Neural progenitor cell (in vitro differentiated cells): ENCODE measurements around the gene TMEM229A.

Experiments used
- CTCF ChIP-seq: fragments of 200-600 bp; sonication (generic); IDR thresholded peaks from 2 replicates; pipeline ENCODE4 v1.5.1; 2017; ENCODE audit warnings: antibody characterized with exemption, mild to moderate bottlenecking
- EZH2 ChIP-seq: fragments of 200-600 bp; sonication (generic); IDR thresholded peaks from 2 replicates; pipeline ENCODE4 v1.6.1; 2017; ENCODE audit warnings: antibody characterized with exemption, mild to moderate bottlenecking, moderate library complexity

- TF ChIP-seq CTCF (no peak), EZH2 (no peak)
Measured at GRCh38 chr7:124042826-124043225, 10.0 kb upstream of the TMEM229A start.
